ENCODE data around the gene APOO.

DNA sequence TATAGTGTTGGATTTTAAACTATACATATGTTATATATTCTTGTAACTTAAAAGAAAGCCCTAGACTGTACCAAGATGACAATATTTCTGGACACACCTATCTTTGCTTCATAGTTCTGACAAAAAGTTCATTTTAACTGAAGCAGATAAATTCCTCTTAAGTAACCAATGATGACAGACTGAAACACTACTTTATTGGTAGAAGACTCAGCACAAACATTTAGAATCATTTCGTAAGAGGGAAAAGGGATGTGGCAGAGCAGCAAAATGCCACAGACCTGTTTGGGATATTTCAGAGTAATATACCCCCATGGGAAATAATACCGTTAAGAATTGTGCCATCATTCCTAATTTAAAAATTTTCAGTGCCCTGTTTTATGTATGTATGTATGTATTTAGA lies 56.2 kb downstream of the APOO start:
- TF ChIP-seq, protein P1, sequence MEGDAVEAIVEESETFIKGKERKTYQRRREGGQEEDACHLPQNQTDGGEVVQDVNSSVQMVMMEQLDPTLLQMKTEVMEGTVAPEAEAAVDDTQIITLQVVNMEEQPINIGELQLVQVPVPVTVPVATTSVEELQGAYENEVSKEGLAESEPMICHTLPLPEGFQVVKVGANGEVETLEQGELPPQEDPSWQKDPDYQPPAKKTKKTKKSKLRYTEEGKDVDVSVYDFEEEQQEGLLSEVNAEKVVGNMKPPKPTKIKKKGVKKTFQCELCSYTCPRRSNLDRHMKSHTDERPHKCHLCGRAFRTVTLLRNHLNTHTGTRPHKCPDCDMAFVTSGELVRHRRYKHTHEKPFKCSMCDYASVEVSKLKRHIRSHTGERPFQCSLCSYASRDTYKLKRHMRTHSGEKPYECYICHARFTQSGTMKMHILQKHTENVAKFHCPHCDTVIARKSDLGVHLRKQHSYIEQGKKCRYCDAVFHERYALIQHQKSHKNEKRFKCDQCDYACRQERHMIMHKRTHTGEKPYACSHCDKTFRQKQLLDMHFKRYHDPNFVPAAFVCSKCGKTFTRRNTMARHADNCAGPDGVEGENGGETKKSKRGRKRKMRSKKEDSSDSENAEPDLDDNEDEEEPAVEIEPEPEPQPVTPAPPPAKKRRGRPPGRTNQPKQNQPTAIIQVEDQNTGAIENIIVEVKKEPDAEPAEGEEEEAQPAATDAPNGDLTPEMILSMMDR (IDR thresholded peaks at IDR 0.05): no peak
- no peak for TF ChIP-seq POLR2A (IDR thresholded peaks at IDR 0.05)
